Brain microvascular endothelial cell (primary cell): ENCODE results near the gene RBBP8NL.

Experiments used
- DNase-seq: peaks from one replicate; pipeline ENCODE4 v3.0.0-alpha.2; 2020
- H3K27ac ChIP-seq: fragments of 250-450 bp; sonication (Bioruptor Pico); 2 replicates; pipeline ENCODE4 v1.5.1; 2020; ENCODE audit warnings: mild to moderate bottlenecking, moderate library complexity
- H3K27me3 ChIP-seq: fragments of 250-450 bp; sonication (Bioruptor Pico); replicated peaks from 2 replicates; pipeline ENCODE4 v1.5.1; 2020; ENCODE audit warnings: mild to moderate bottlenecking
- H3K36me3 ChIP-seq: fragments of 250-450 bp; sonication (Bioruptor Pico); replicated peaks from 2 replicates; pipeline ENCODE4 v1.5.1; 2020; ENCODE audit warnings: mild to moderate bottlenecking
- H3K4me3 ChIP-seq: 2 replicates; pipeline ENCODE4 v1.5.1; 2011; ENCODE audit warnings: low read depth, mild to moderate bottlenecking, control low read depth, low read length, moderate library complexity
- in situ Hi-C: cut with HindIII; loops from 2 replicates; pipeline ENCODE4 v1.10.0; 2017; ENCODE audit warnings: low sequenced_read_pairs, low pct_ligation_motif_present
- TF ChIP-seq, protein P1 (sequence below): IDR thresholded peaks from 2 replicates; pipeline ENCODE4 v1.5.1; 2011; ENCODE audit warnings: low read depth, mild to moderate bottlenecking, moderate library complexity, low read length, control low read depth, inconsistent platforms; ENCODE audit errors: missing control alignments

The RBBP8NL gene

DNA sequence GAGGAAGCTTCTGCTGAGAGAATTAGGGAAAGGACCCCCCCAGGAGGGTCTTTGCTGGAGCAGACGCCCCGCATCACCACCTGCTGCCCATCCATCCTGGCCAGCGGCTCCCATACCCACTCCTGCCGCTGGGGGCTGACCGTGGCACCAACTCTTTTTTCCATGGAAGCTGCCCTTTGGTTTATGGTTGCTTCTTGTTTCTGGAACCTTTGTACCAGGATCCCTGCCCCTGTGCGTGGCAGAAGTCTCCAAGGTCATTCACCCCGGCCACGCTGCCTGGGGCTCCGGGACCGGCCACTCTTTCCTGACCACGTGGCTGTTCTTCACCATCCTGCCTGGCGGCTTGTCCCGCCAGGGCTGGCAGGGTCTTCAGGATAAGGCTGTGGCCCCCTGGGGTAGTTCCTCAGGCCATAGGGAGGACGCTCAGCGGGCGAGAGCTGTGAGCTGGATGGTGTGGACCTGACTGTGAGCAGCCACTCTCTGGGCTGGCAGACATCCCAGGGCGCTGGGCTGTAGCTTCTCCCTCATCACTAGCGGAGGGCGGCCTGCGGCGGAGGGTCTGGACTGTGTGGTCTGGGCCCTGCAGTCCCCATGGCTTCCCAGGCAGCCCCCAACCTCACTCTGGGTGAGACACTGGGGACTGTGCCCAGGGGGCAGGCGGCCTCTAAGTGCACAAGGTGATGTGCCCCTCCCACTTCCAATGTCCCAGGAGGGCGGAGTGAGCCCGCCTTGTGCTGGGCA lies 22.8 kb upstream of the RBBP8NL start:
- TF ChIP-seq, protein P1, sequence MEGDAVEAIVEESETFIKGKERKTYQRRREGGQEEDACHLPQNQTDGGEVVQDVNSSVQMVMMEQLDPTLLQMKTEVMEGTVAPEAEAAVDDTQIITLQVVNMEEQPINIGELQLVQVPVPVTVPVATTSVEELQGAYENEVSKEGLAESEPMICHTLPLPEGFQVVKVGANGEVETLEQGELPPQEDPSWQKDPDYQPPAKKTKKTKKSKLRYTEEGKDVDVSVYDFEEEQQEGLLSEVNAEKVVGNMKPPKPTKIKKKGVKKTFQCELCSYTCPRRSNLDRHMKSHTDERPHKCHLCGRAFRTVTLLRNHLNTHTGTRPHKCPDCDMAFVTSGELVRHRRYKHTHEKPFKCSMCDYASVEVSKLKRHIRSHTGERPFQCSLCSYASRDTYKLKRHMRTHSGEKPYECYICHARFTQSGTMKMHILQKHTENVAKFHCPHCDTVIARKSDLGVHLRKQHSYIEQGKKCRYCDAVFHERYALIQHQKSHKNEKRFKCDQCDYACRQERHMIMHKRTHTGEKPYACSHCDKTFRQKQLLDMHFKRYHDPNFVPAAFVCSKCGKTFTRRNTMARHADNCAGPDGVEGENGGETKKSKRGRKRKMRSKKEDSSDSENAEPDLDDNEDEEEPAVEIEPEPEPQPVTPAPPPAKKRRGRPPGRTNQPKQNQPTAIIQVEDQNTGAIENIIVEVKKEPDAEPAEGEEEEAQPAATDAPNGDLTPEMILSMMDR: peak; percentile 25
- H3K27ac ChIP-seq: no peak overlapping the region
- no peak for DNase-seq
- no peaks in the 10 kb centered on the region for H3K27me3 ChIP-seq
- H3K4me3 ChIP-seq: no peak overlapping the region
- in situ Hi-C loops: loop anchor here (25.0 kb wide), 1 partner anchor 87 kb away; no protein-coding TSS in a partner anchor
- H3K36me3 ChIP-seq: no peaks in the 10 kb centered on the region

DNA sequence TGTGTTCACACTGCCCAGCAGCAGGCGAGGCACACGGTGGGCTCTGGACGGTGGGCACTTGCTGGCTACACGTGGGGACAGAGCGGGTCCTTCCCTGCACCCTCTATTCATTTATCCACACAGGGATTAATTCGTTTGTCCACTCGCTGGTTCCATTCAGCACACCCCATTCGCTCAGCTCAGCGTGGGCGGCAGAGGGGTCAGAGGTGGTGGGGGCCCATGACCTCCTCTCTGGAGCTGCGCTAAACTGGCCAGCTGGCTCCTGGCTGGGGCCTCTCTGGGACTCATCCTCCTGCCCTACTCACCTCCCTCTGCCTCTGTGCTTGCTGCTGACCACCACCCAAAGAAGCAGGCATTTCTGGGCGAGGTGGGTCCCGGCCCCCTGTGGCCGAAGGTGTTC lies 21.4 kb upstream of the RBBP8NL start:
- H3K27me3 ChIP-seq: no peaks in the 10 kb centered on the region
- DNase-seq: no peak
- in situ Hi-C loops: loop anchor here (25.0 kb wide), 1 partner anchor 89 kb away; no protein-coding TSS in a partner anchor

DNA sequence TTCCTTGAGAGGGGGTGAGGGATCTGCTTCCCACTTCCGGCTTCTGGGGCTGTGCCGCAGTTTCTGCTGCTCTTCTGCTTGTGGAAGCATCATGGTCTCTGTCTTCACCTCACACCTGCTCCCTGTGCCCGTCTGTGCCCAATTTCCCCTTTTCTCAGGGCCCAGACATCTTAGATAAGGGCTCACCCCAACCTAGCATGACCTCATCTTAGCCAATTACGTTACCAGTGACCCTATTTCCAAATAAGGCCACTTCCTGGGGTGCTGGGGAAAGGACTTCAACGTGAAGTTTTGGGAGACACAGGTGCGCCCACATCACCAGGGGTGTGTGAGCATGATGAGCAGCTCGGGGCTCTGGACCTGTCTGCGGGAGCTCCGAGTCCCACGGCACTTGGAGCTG lies 20.7 kb upstream of the RBBP8NL start:
- TF ChIP-seq, protein P1: no peak
- Histone ChIP-seq H3K36me3 (no peaks in the 10 kb centered on the region), H3K27me3 (no peaks in the 10 kb centered on the region), H3K4me3 (no peak overlapping the region), H3K27ac (no peak overlapping the region)
- DNase-seq: no peak
- in situ Hi-C loops: loop anchor here (25.0 kb wide), 1 partner anchor 89 kb away; no protein-coding TSS in a partner anchor

More for the DNA sequence above, 21.4 kb upstream of the RBBP8NL start:
- Histone ChIP-seq H3K4me3 (no peak overlapping the region), H3K36me3 (no peaks in the 10 kb centered on the region), H3K27ac (no peak overlapping the region)
- TF ChIP-seq, protein P1: no peak

GRCh38 chr20:62446888-62447869 lies 19.8 kb upstream of the RBBP8NL start:
- H3K36me3 ChIP-seq: no peaks in the 10 kb centered on the region

GRCh38 chr20:62446481-62446880 lies 19.1 kb upstream of the RBBP8NL start:
- Histone ChIP-seq H3K27me3 (no peaks in the 10 kb centered on the region), H3K4me3 (no peak overlapping the region), H3K36me3 (no peaks in the 10 kb centered on the region), H3K27ac (no peak overlapping the region)
- no peak for DNase-seq
- TF ChIP-seq, protein P1: no peak
- in situ Hi-C loops: loop anchor here (25.0 kb wide), 1 partner anchor 91 kb away; no protein-coding TSS in a partner anchor

More at GRCh38 chr20:62446888-62447869, 19.8 kb upstream of the RBBP8NL start:
- TF ChIP-seq, protein P1: no peak
- H3K27me3 ChIP-seq: no peaks in the 10 kb centered on the region
- no peak overlapping the region for H3K4me3 ChIP-seq
- in situ Hi-C loops: loop anchor here (25.0 kb wide), 1 partner anchor 90 kb away; no protein-coding TSS in a partner anchor
- no peak overlapping the region for H3K27ac ChIP-seq
- DNase-seq: no peak
